ENCODE data around the gene DNAJC11.
"Not testable (repeated sequence)": the region's sequence is repeated elsewhere in the genome, so short reads cannot be mapped to it uniquely, and the experiment has no call there.

DNA sequence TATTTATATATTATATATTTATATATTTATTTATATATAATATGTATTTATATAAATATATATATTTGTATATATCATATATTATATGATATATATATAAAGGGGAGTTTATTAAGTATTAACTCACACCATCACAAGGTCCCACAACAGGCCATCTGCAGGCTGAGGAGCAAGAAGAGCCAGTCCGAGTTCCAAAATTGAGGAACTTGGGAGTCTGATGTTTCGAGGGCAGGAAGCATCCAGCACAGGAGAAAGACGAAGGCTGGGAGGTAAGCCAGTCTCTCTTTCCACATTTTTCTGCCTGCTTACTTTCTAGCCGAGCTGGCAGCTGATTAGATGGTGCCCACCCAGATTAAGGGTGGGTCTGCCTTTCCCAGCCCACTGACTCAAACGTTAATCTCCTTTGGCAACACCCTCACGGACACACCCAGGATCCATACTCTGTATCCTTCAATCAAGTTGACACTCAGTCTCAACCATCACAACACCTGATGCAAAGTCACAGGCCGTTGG lies 41.1 kb upstream of the DNAJC11 start:
- TF ChIP-seq, protein P1, sequence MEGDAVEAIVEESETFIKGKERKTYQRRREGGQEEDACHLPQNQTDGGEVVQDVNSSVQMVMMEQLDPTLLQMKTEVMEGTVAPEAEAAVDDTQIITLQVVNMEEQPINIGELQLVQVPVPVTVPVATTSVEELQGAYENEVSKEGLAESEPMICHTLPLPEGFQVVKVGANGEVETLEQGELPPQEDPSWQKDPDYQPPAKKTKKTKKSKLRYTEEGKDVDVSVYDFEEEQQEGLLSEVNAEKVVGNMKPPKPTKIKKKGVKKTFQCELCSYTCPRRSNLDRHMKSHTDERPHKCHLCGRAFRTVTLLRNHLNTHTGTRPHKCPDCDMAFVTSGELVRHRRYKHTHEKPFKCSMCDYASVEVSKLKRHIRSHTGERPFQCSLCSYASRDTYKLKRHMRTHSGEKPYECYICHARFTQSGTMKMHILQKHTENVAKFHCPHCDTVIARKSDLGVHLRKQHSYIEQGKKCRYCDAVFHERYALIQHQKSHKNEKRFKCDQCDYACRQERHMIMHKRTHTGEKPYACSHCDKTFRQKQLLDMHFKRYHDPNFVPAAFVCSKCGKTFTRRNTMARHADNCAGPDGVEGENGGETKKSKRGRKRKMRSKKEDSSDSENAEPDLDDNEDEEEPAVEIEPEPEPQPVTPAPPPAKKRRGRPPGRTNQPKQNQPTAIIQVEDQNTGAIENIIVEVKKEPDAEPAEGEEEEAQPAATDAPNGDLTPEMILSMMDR (IDR thresholded peaks at IDR 0.05) = not testable (repeated sequence)
- not testable (repeated sequence) for TF ChIP-seq POLR2A (IDR thresholded peaks at IDR 0.05)
